ENCODE measurements around the gene CDK17.

The CDK17 gene

DNA sequence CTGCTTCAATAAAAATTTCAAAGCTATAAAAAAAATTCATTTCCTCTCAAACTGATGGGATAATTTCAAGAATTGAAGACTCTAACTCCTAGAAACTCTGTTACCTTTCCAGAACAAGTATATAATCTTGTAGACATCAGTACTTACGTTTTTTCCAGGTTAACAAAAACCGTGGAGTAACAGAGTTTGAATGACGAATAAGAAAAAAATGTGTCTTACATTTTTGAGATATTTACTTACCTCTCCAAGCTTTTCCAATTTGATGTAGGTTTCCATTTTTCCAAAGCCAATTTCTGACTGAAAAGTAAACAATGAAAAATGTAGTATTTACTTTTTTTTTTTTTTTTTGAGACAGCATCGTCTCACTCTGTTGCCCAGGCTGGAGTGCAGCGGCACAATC is 100.2 kb downstream of the CDK17 start:
- TF ChIP-seq FOXM1 (IDR thresholded peaks at IDR 0.05; ENCODE audit: borderline replicate concordance, low read depth) (no peak), TEAD4 (IDR thresholded peaks at IDR 0.05) (no peak), CEBPB (IDR thresholded peaks at IDR 0.05) (no peak), YY1 (IDR thresholded peaks at IDR 0.05; ENCODE audit: low read depth) (no peak), TCF12 (IDR thresholded peaks at IDR 0.05; ENCODE audit: low read depth) (no peak), ZBTB7A (IDR thresholded peaks at IDR 0.05; ENCODE audit: low read depth) (no peak), USF1 (IDR thresholded peaks at IDR 0.05) (no peak), CREB1 (IDR thresholded peaks at IDR 0.05; ENCODE audit: low read depth) (no peak), NFIC (IDR thresholded peaks at IDR 0.05) (no peak), TAF1 (IDR thresholded peaks at IDR 0.05; ENCODE audit: low read depth) (no peak), MAX (IDR thresholded peaks at IDR 0.05) (no peak), REST (IDR thresholded peaks at IDR 0.05; ENCODE audit: low read depth) (no peak), EP300 (IDR thresholded peaks at IDR 0.05; ENCODE audit: borderline replicate concordance) (no peak)

DNA sequence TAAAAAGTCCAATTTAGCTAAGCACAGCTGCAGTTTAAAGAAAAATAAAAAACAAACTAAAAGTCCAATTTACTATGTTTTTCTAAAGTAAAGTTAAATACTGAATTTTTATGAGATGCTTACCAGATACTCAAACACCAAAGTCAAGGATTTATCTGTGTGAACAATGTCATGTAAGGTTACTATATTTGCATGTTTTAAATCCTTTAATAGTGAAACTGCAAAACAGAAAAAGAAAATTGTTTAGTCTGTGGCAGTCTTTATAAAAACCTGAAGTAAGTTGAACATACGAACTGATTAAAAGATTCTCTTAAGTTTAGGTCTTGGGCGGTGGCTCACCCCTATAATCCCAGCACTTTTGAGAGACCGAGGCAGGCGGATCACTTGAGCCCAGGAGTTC is 102.7 kb downstream of the CDK17 start:
- TF ChIP-seq ZBTB7A (IDR thresholded peaks at IDR 0.05; ENCODE audit: low read depth) (no peak), FOXM1 (IDR thresholded peaks at IDR 0.05; ENCODE audit: borderline replicate concordance, low read depth) (no peak), CEBPB (IDR thresholded peaks at IDR 0.05) (no peak), NFIC (IDR thresholded peaks at IDR 0.05) (no peak), MAX (IDR thresholded peaks at IDR 0.05) (no peak), RAD21 (IDR thresholded peaks at IDR 0.05; ENCODE audit: low read depth) (no peak), TAF1 (IDR thresholded peaks at IDR 0.05; ENCODE audit: low read depth) (no peak), USF1 (IDR thresholded peaks at IDR 0.05) (no peak), REST (IDR thresholded peaks at IDR 0.05; ENCODE audit: low read depth) (no peak), TCF12 (IDR thresholded peaks at IDR 0.05; ENCODE audit: low read depth) (no peak), EP300 (IDR thresholded peaks at IDR 0.05; ENCODE audit: borderline replicate concordance) (no peak), CREB1 (IDR thresholded peaks at IDR 0.05; ENCODE audit: low read depth) (no peak)

GRCh38 chr12:96295532-96296160 is 104.6 kb downstream of the CDK17 start:
- no peak for TF ChIP-seq TAF1 (IDR thresholded peaks at IDR 0.05; ENCODE audit: low read depth)
- TF ChIP-seq FOXM1 (IDR thresholded peaks at IDR 0.05; ENCODE audit: borderline replicate concordance, low read depth): no peak

- no peak for TF ChIP-seq TEAD4 (IDR thresholded peaks at IDR 0.05)
- TF ChIP-seq TCF12 (IDR thresholded peaks at IDR 0.05; ENCODE audit: low read depth): no peak
- TF ChIP-seq EGR1 (IDR thresholded peaks at IDR 0.05): no peak
- no peak for TF ChIP-seq FOXM1 (IDR thresholded peaks at IDR 0.05; ENCODE audit: borderline replicate concordance, low read depth)
- TF ChIP-seq ZBTB7A (IDR thresholded peaks at IDR 0.05; ENCODE audit: low read depth): no peak
- no peak for TF ChIP-seq USF1 (IDR thresholded peaks at IDR 0.05)
- no peak for TF ChIP-seq NFIC (IDR thresholded peaks at IDR 0.05)
- no peak for TF ChIP-seq TAF1 (IDR thresholded peaks at IDR 0.05; ENCODE audit: low read depth)
- TF ChIP-seq RAD21 (IDR thresholded peaks at IDR 0.05; ENCODE audit: low read depth): no peak
These were observed 105.4 kb downstream of the CDK17 start for GRCh38 chr12:96294831-96295230.

- TF ChIP-seq USF1 (IDR thresholded peaks at IDR 0.05): no peak
- no peak for TF ChIP-seq RAD21 (IDR thresholded peaks at IDR 0.05; ENCODE audit: low read depth)
- TF ChIP-seq NFIC (IDR thresholded peaks at IDR 0.05): no peak
- TF ChIP-seq MAX (IDR thresholded peaks at IDR 0.05): no peak
These were observed 107.1 kb downstream of the CDK17 start for GRCh38 chr12:96293093-96293492.
